Uterus (tissue), 2 donors: Measurements from ENCODE around the gene JAK1.
"Not testable (repeated sequence)": the region's sequence is repeated elsewhere in the genome, so short reads cannot be mapped to it uniquely, and the experiment has no call there.

Experiments used
- CTCF ChIP-seq, 4 experiments: fragments of 200-600 bp in 2 of 4; fragments of 450-650 bp in 2 of 4; sonication (generic) in 2 of 4; IDR thresholded peaks; one replicate each; pipeline ENCODE4 v1.5.1; 2016 to 2019; ENCODE audit warnings: antibody characterized with exemption in 4 of 4, mild to moderate bottlenecking in 2 of 4, moderate library complexity in 1 of 4
- POLR2A ChIP-seq, 2 donors: fragments of 450-650 bp; IDR thresholded peaks; one replicate each; pipeline ENCODE4 v1.6.1; 2016; ENCODE audit warnings: antibody characterized with exemption in 2 of 2, mild to moderate bottlenecking in 1 of 2, moderate library complexity in 1 of 2

DNA sequence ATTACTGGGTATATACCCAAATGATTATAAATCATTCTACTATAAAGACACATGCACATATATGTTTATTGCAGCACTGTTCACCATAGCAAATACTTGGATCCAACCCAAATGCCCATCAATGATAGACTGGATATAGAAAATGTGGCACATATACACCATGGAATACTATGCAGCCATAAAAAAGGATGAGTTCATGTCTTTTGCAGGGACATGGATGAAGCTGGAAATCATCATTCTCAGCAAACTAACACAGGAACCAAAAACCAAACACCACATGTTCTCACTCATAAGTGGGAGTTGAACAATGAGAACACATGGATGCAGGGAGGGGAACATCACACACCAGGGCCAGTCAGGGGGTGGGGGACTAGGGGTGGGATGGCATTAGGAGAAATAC, 35.7 kb downstream of the JAK1 start:
- not testable (repeated sequence) for TF ChIP-seq CTCF, POLR2A (IDR thresholded peaks at IDR 0.05)
